ENCODE data around the gene PPFIBP1. TPM values are rescaled to one million over a fixed set of nuclear protein-coding genes. Genes with fewer than 3 reads are reported as not detected.
"Not testable (repeated sequence)": the region's sequence is repeated elsewhere in the genome, so short reads cannot be mapped to it uniquely, and the experiment has no call there.

The PPFIBP1 gene
- total and polyA plus RNA-seq, 2 of the 4 experiments (the other 2 are of a cell fraction) = 30.4 to 72.2 TPM

- H4K8ac ChIP-seq (ENCODE audit: low read depth in 2 of 2, low read length in 2 of 2); in situ Hi-C loops (cut with MboI; ENCODE audit: low sequenced_read_pairs); H2AFZ ChIP-seq (replicated peaks; ENCODE audit: low read length, poor library complexity); H4K91ac ChIP-seq (ENCODE audit: insufficient read depth, low read depth, low read length); H2BK20ac ChIP-seq (ENCODE audit: low read depth, low read length); H3K27ac ChIP-seq (ENCODE audit: insufficient read depth, low read length); H3K9me3 ChIP-seq (ENCODE audit: control insufficient read depth, insufficient read depth, low read length); ATAC-seq (ENCODE audit: low read depth); H4K20me1 ChIP-seq (ENCODE audit: insufficient read depth, low read length); DNase-seq; H3K9ac ChIP-seq (ENCODE audit: low read depth, low read length); H3K4ac ChIP-seq (ENCODE audit: low read depth, low read length); H3K18ac ChIP-seq (ENCODE audit: low read depth, low read length); intact Hi-C loops (cut with micrococcal nuclease); H3K4me2 ChIP-seq (ENCODE audit: low read depth, low read length); H3K9me1 ChIP-seq (ENCODE audit: insufficient read depth, low read length); dilution Hi-C loops (cut with HindIII; ENCODE audit: low sequenced_read_pairs, unreplicated experiment); BruUV-seq (replicated peaks); H2BK5ac ChIP-seq (ENCODE audit: low read depth, low read length, poor library complexity, severe bottlenecking); H3K23ac ChIP-seq (ENCODE audit: low read depth, low read length); H3K36me3 ChIP-seq (ENCODE audit: control insufficient read depth, insufficient read depth, low read length); POLR2A ChIA-PET (ENCODE audit: unreplicated experiment); H2BK15ac ChIP-seq (ENCODE audit: low read depth, low read length); H2AK5ac ChIP-seq (ENCODE audit: low read depth, low read length); H2BK120ac ChIP-seq (ENCODE audit: low read depth, low read length); H3K14ac ChIP-seq (replicated peaks; ENCODE audit: low read depth, low read length); H3K56ac ChIP-seq (ENCODE audit: extremely low read depth, insufficient read depth, low read length); H3K4me1 ChIP-seq (ENCODE audit: control insufficient read depth, insufficient read depth, low read length); H3K27me3 ChIP-seq (ENCODE audit: control insufficient read depth, insufficient read depth, low read length); CTCF ChIA-PET; H3K4me3 ChIP-seq (ENCODE audit: insufficient read depth, low read depth, low read length); H4K5ac ChIP-seq (ENCODE audit: low read depth, low read length); H2AK9ac ChIP-seq (replicated peaks; ENCODE audit: low read depth, low read length, poor library complexity): not testable (repeated sequence)
- peaks cover 20 to 71% of the 10 kb centered on the region in 2 experiments for H3K79me1 ChIP-seq (ENCODE audit: low read depth in 1 of 2, low read length in 2 of 2)
- WGBS, 2 experiments (ENCODE audit: extremely low coverage in 2 of 2, insufficient read length in 1 of 2) = 80% methylated on average over 1 of the region's 5 CpGs; no CpG with 5 or more reads in 1 of the 2 experiments
Measured at GRCh38 chr12:27601056-27601828, 77.2 kb downstream of the PPFIBP1 start.

Measured in IMR-90 (cell line).